SK-N-SH treated with all-trans-retinoic acid at 6 μM for 48 hours (cell line): ENCODE results near the gene MRPS14.
A peak's percentile ranks its signal among the peaks of the same experiment; 100 is the strongest.

ENCODE experiments used
- ATAC-seq: fragments of 200-7000 bp; cut with Tn5 transposase; 3 replicates; pipeline ENCODE4 v1.9.1; 2020; ENCODE audit warnings: mild to moderate bottlenecking, moderate library complexity
- ARNTL ChIP-seq: fragments of 450-650 bp; formaldehyde crosslinking; IDR thresholded peaks from 2 replicates; pipeline ENCODE4 v1.5.0; 2020; ENCODE audit warnings: low read depth, mild to moderate bottlenecking, moderate library complexity, borderline replicate concordance
- BACH2 ChIP-seq: fragments of 250-450 bp; sonication (Bioruptor Pico); IDR thresholded peaks from 2 replicates; pipeline ENCODE4 v1.9.0; 2021; ENCODE audit warnings: mild to moderate bottlenecking, borderline replicate concordance
- CSDC2 ChIP-seq: fragments of 250-450 bp; sonication (Bioruptor Pico); IDR thresholded peaks from 2 replicates; pipeline ENCODE4 v1.5.0; 2020; ENCODE audit warnings: mild to moderate bottlenecking, moderate library complexity
- CSRNP3 ChIP-seq: fragments of 250-450 bp; sonication (Bioruptor Pico); IDR thresholded peaks from 2 replicates; pipeline ENCODE4 v1.5.1; 2021; ENCODE audit warnings: mild to moderate bottlenecking, moderate library complexity
- ISL1 ChIP-seq: fragments of 250-450 bp; sonication (Bioruptor Pico); IDR thresholded peaks from 2 replicates; pipeline ENCODE4 v2.1.2; 2022; ENCODE audit warnings: mild to moderate bottlenecking, moderate library complexity
- POU6F1 ChIP-seq: fragments of 250-450 bp; sonication (Bioruptor Pico); IDR thresholded peaks from 2 replicates; pipeline ENCODE4 v1.8.0; 2021; ENCODE audit warnings: low read depth, mild to moderate bottlenecking, moderate library complexity, borderline replicate concordance
- PPARA ChIP-seq: fragments of 250-450 bp; sonication (Bioruptor Pico); IDR thresholded peaks from 2 replicates; pipeline ENCODE4 v1.5.0; 2020; ENCODE audit warnings: mild to moderate bottlenecking, borderline replicate concordance
- SNAI2 ChIP-seq: fragments of 250-450 bp; sonication (Bioruptor Pico); IDR thresholded peaks from 2 replicates; pipeline ENCODE4 v1.5.0; 2020; ENCODE audit warnings: mild to moderate bottlenecking, moderate library complexity
- TCF4 ChIP-seq: fragments of 250-450 bp; sonication (Bioruptor Pico); IDR thresholded peaks from 2 replicates; pipeline ENCODE4 v1.8.0; 2021; ENCODE audit warnings: mild to moderate bottlenecking, moderate library complexity, borderline replicate concordance
- TOX ChIP-seq: fragments of 250-450 bp; sonication (Bioruptor Pico); IDR thresholded peaks from 2 replicates; pipeline ENCODE4 v1.8.0; 2021; ENCODE audit warnings: mild to moderate bottlenecking, moderate library complexity, borderline replicate concordance
- ZC3H10 ChIP-seq: fragments of 250-450 bp; sonication (Bioruptor Pico); IDR thresholded peaks from 2 replicates; pipeline ENCODE4 v1.5.1; 2021; ENCODE audit warnings: mild to moderate bottlenecking, moderate library complexity
- ZFP30 ChIP-seq: fragments of 450-650 bp; formaldehyde crosslinking; IDR thresholded peaks from 2 replicates; pipeline ENCODE4 v1.5.0; 2022; ENCODE audit warnings: mild to moderate bottlenecking, moderate library complexity
- ZNF565 ChIP-seq: fragments of 450-650 bp; formaldehyde crosslinking; conservative IDR thresholded peaks from 2 replicates; pipeline ENCODE4 v1.5.0; 2020; ENCODE audit warnings: low read depth, mild to moderate bottlenecking, moderate library complexity
- ZNF70 ChIP-seq: fragments of 450-650 bp; formaldehyde crosslinking; IDR thresholded peaks from 2 replicates; pipeline ENCODE4 v1.5.0; 2020; ENCODE audit warnings: mild to moderate bottlenecking, moderate library complexity
- ZNF8 ChIP-seq: fragments of 450-650 bp; formaldehyde crosslinking; IDR thresholded peaks from 2 replicates; pipeline ENCODE4 v1.5.0; 2020; ENCODE audit warnings: mild to moderate bottlenecking, moderate library complexity
- TF ChIP-seq, protein P1 (sequence below): fragments of 250-450 bp; sonication (Bioruptor Pico); IDR thresholded peaks from 2 replicates; pipeline ENCODE4 v1.8.0; 2020; ENCODE audit warnings: mild to moderate bottlenecking, moderate library complexity, borderline replicate concordance
- TF ChIP-seq, protein P2 (sequence below): fragments of 250-450 bp; sonication (Bioruptor Pico); IDR thresholded peaks from 2 replicates; pipeline ENCODE4 v1.5.1; 2020; ENCODE audit warnings: low read depth, mild to moderate bottlenecking, moderate library complexity

MRPS14 gene

GRCh38 chr1:174988539-174988938, 34.7 kb downstream of the MRPS14 start (continued):
- TF ChIP-seq, protein P1, sequence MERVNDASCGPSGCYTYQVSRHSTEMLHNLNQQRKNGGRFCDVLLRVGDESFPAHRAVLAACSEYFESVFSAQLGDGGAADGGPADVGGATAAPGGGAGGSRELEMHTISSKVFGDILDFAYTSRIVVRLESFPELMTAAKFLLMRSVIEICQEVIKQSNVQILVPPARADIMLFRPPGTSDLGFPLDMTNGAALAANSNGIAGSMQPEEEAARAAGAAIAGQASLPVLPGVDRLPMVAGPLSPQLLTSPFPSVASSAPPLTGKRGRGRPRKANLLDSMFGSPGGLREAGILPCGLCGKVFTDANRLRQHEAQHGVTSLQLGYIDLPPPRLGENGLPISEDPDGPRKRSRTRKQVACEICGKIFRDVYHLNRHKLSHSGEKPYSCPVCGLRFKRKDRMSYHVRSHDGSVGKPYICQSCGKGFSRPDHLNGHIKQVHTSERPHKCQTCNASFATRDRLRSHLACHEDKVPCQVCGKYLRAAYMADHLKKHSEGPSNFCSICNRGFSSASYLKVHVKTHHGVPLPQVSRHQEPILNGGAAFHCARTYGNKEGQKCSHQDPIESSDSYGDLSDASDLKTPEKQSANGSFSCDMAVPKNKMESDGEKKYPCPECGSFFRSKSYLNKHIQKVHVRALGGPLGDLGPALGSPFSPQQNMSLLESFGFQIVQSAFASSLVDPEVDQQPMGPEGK (CRISPR knock-in tag), result no peak
- TF ChIP-seq, protein P2, sequence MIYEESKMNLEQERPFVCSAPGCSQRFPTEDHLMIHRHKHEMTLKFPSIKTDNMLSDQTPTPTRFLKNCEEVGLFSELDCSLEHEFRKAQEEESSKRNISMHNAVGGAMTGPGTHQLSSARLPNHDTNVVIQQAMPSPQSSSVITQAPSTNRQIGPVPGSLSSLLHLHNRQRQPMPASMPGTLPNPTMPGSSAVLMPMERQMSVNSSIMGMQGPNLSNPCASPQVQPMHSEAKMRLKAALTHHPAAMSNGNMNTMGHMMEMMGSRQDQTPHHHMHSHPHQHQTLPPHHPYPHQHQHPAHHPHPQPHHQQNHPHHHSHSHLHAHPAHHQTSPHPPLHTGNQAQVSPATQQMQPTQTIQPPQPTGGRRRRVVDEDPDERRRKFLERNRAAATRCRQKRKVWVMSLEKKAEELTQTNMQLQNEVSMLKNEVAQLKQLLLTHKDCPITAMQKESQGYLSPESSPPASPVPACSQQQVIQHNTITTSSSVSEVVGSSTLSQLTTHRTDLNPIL, result no peak
- no peak for TF ChIP-seq CSDC2 (CRISPR knock-in tag)

DNA sequence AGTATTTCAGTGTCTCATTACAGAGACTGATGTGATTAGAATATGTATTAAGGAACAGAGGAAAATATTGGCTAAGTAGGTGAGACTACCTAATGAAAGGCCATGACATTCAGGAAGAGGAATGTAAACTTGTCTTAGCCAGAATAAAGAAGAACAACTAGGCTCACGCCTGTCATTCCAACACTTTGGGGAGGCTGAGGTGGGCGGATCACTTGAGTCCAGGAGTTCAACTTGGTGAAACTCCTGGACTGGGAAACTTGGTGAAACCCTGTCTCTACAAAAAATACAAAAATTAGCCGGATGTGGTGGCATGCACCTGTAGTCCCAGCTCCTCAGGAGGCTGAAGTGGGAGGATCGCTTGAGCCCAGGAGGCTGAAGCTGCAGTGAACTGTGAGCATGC, 38.3 kb downstream of the MRPS14 start:
- ATAC-seq, result no peak
- TF ChIP-seq ARNTL (CRISPR knock-in tag) (no peak), POU6F1 (CRISPR knock-in tag) (no peak), ZNF565 (CRISPR knock-in tag) (no peak), ZNF8 (CRISPR knock-in tag) (no peak), ISL1 (no peak), SNAI2 (no peak), ZFP30 (CRISPR knock-in tag) (no peak)
- TF ChIP-seq, protein P2, result no peak

DNA sequence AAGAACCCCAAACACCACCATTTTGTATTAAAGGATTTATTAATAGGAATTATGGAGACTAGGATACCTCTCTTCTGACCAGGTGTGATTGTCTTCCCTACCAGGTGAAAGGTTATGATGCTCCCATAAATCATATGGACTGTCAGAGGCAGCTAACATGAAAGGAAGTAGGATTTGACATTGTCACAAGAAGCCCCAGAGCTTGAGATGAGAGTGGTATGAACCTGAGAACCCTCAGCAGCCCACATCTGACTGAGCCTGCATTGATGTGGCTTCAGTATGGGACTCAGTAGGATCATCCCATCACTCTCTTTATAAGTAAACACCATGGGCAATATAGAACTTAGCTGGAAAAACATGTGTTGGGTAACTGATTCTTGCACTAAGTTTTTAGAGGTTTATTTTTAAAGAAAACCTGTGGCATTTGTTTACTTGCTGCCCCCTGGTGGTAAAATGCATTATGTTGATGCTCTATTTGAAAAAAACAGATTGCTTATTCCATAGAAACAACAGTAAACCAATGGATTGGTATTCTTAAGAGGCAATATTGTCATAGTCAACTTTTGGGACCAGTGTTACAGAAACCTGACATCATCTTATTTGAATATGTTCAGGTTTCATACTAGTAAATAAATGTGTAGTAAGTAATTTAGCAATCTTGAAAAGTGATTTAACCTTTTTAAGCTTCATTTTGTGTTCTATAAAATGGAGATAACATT, 40.1 kb downstream of the MRPS14 start:
- ATAC-seq, result peak; percentile 32; the same call in 2 of the 3 replicates

DNA sequence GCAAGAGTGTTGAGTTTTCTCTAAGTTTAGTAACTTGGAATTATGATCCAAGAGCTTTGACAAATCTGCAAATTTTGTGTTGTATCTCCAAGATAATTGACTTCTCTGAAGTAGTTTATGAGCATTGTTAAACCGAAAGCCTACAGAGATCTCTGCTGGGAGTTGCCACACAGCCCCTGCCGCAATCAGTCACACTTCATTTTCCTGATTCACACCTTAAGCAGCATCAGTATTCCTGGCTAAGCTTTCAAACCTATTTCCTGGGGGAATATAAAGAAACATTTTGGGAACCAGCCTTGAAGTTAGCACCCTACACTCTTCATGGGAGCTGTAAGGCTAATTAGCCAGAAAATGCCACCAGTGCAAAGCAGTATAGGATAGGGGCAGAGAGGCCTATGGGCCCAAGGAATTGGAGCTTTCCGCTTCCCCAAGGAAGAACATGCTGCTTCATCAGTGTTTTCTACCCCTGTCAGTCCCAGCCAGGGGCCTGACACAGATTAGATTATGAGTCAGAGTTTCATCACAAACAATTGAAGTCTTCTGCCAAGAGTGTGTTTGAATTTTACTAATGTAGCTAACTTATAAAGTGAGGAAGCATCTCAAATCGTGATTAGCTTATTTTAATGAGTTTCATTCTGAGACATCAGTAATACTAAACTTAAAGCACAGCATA, 46.7 kb downstream of the MRPS14 start:
- peak; percentile 83 for ATAC-seq
- TF ChIP-seq TCF4 (CRISPR knock-in tag) (no peak), ZNF70 (CRISPR knock-in tag) (no peak), POU6F1 (CRISPR knock-in tag) (no peak), ZNF565 (CRISPR knock-in tag) (no peak), BACH2 (CRISPR knock-in tag) (no peak), ARNTL (CRISPR knock-in tag) (no peak), ZC3H10 (0 out of 2 replicates have a peak, but pooled peaks have one; percentile 13), TOX (no peak), CSRNP3 (no peak)

More for the DNA sequence above, 40.1 kb downstream of the MRPS14 start:
- TF ChIP-seq BACH2 (CRISPR knock-in tag), result no peak
- TF ChIP-seq ZNF8 (CRISPR knock-in tag), result no peak
- TF ChIP-seq ZC3H10, result no peak
- TF ChIP-seq TCF4 (CRISPR knock-in tag), result no peak
- TF ChIP-seq, protein P1 (CRISPR knock-in tag), result no peak
- TF ChIP-seq PPARA, result no peak
- no peak for TF ChIP-seq TOX
